GM18951 (cell line): ENCODE measurements around the gene TSPAN1.
"Not testable (repeated sequence)": the region's sequence is repeated elsewhere in the genome, so short reads cannot be mapped to it uniquely, and the experiment has no call there.

Experiments used
- POLR2A ChIP-seq: IDR thresholded peaks from 4 replicates; pipeline ENCODE4 v1.6.1; 2011; ENCODE audit warnings: mild to moderate bottlenecking; ENCODE audit not compliant: insufficient read length, insufficient read depth; ENCODE audit errors: extremely low read depth
- in situ Hi-C: fragments of 300-500 bp; cut with MboI; formaldehyde crosslinking; loops from one replicate; pipeline ENCODE4 v1.12.0; 2022; ENCODE audit warnings: low sequenced_read_pairs, mixed read lengths, inconsistent platforms; ENCODE audit not compliant: unreplicated experiment

The TSPAN1 gene

DNA sequence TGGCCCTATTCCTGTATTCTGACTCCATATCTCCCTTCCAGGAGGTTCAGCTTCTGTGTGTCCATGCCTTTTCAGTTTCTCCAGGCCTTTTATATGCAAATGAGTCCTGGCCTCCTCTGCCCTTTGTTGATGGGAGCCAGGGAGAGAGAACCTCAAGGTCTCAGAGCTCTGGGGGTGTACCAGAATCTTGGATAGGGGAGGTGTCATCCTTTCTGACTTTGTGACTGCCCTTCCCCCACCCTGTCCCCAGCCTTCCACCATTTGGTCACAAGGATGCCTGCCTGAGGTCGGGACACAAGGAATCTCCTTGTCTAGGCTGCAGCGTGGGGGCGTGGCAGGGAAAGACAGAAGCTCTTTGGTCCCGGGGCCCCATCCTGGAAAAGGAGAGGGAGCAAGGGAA is 46.9 kb downstream of the TSPAN1 start:
- in situ Hi-C loops: no loop called here
- no peak for TF ChIP-seq POLR2A

DNA sequence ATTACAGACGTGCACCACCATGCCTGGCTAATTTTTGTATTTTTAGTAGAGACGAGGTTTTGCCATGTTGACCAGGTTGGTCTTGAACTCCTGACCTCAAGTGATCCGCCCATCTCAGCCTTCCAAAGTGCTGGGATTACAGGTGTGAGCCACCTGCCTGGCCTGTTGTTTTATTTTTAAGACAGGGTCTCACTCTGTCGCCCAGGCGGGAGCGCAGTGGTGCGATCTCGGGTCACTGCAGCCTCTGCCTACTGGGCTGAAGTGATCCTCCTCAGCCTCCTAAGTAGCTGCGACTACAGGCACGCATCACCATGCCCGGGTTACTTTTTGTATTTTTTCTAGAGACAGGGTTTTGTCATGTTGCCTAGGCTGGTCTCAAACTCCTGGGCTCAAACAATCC is 48.2 kb downstream of the TSPAN1 start:
- in situ Hi-C loops: not testable (repeated sequence)

DNA sequence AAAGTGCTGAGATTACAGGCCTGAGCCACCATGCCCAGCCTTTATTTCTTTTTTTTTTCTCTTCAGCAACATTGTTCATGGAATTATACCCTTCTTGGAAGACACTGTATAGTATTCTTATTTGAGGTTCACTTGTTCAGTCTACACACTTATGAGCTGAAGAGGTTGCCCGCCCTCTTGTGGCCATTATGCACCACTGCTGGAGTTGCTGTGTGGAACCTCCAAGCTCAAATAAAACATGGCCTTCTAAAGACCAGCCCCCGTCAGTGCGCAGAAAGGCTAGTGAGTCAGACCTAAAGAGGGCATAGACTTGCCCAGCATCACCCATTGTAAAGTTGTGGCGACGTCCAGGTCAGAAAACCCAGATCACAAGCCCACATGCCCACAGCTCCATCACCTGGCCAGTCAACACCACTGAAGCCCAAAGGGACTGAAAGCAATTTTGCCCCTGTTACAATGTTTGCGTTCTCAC is 48.6 kb downstream of the TSPAN1 start:
- in situ Hi-C loops: no loop called here
- no peak for TF ChIP-seq POLR2A

DNA sequence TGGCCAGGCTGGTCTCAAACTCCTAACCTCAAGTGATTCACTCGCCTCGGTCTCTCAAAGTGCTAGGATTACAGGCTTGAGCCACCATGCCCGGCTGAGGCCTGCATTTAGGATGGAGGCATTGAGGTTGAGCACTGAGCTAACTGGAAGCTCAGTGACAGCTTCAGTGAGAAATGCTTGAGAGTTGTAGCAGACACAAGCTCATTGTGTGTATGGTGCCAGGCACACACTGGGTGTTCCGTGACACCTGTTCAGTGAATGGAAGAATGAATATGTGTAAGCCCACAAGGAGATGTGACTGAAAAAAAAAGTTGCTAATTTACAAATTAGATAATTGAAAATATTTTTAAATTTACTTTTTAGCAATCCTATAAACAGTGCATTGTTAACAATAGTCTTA is 50.1 kb downstream of the TSPAN1 start:
- no peak for TF ChIP-seq POLR2A
- in situ Hi-C loops: no loop called here

DNA sequence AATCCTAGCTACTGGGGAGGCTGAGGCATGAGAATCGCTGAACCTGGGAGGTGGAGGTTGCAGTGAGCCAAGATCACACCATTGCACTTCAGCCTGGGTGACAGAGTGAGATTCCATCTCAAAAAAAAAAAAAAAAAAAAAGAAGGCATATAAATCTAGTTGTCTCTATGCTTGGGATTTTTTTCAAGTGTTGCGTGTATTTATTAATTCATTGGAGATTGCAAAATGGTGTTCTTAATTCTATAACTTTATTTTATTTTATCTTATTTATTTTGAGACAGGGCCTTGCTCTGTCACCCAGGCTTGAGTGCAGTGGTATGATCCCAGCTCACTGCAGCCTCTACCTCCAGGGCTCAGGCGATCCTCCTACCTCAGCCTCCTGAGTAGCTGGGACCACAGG is 56.3 kb downstream of the TSPAN1 start:
- in situ Hi-C loops: not testable (repeated sequence)
